ENCODE measurements around the gene HIC1.

DNA sequence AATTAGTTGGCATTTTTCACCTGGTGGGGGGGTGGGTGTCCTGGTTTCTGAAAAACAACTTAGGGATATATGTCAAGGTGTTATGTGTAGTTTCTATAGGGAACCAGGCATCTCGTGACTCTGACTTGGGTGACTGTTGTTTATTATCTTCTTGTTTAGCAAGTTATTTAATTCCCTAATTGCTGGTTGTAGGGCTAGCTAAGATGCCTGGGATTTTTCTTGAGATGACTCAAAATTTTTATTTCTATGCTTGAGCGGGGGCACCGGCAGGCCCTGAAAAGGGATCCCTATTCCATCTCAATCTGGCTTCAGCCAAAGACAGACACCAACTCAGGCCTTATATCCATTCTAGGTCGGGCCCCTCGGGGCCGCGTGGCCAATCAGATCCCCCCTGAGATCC, 21.8 kb upstream of the HIC1 start:
- TF ChIP-seq, protein P1, sequence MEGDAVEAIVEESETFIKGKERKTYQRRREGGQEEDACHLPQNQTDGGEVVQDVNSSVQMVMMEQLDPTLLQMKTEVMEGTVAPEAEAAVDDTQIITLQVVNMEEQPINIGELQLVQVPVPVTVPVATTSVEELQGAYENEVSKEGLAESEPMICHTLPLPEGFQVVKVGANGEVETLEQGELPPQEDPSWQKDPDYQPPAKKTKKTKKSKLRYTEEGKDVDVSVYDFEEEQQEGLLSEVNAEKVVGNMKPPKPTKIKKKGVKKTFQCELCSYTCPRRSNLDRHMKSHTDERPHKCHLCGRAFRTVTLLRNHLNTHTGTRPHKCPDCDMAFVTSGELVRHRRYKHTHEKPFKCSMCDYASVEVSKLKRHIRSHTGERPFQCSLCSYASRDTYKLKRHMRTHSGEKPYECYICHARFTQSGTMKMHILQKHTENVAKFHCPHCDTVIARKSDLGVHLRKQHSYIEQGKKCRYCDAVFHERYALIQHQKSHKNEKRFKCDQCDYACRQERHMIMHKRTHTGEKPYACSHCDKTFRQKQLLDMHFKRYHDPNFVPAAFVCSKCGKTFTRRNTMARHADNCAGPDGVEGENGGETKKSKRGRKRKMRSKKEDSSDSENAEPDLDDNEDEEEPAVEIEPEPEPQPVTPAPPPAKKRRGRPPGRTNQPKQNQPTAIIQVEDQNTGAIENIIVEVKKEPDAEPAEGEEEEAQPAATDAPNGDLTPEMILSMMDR (IDR thresholded peaks at IDR 0.05) = no peak
- TF ChIP-seq EP300 (IDR thresholded peaks at IDR 0.05) (no peak), POLR2A (IDR thresholded peaks at IDR 0.05) (no peak)
